WERI-Rb-1 (cell line): ENCODE measurements around the gene CD247.

Source experiments
- DNase-seq: peaks from one replicate; pipeline ENCODE4 v3.0.0-alpha.2; 2020
- H3K27ac ChIP-seq: fragments of 250-450 bp; sonication (Bioruptor Pico); 2 replicates; pipeline ENCODE4 v1.5.1; 2020; ENCODE audit warnings: mild to moderate bottlenecking, moderate library complexity
- H3K27me3 ChIP-seq: fragments of 250-450 bp; sonication (Bioruptor Pico); 2 replicates; pipeline ENCODE4 v1.5.1; 2021; ENCODE audit warnings: mild to moderate bottlenecking, low read depth, moderate library complexity; ENCODE audit not compliant: insufficient read depth, severe bottlenecking
- H3K36me3 ChIP-seq: fragments of 250-450 bp; sonication (Bioruptor Pico); 2 replicates; pipeline ENCODE4 v1.5.1; 2020; ENCODE audit warnings: mild to moderate bottlenecking, moderate library complexity
- H3K4me3 ChIP-seq: 2 replicates; pipeline ENCODE4 v1.5.1; 2011; ENCODE audit warnings: low read depth, mild to moderate bottlenecking, control low read depth, low read length
- H3K9me3 ChIP-seq: fragments of 250-450 bp; sonication (Bioruptor Pico); 2 replicates; pipeline ENCODE4 v1.5.1; 2021; ENCODE audit warnings: mild to moderate bottlenecking, moderate library complexity; ENCODE audit not compliant: severe bottlenecking
- TF ChIP-seq, protein P1 (sequence below): IDR thresholded peaks from 2 replicates; pipeline ENCODE4 v1.5.1; 2011; ENCODE audit warnings: low read depth, mild to moderate bottlenecking, control low read depth, inconsistent platforms, low read length

The CD247 gene

GRCh38 chr1:167533851-167534300, 15.5 kb upstream of the CD247 start:
- Histone ChIP-seq H3K36me3 (no peaks in the 10 kb centered on the region), H3K27me3 (no peaks in the 10 kb centered on the region), H3K4me3 (no peak overlapping the region), H3K9me3 (no peaks in the 10 kb centered on the region), H3K27ac (peak overlapping the region; percentile 23; the same call in 1 of the 2 replicates)
- TF ChIP-seq, protein P1, sequence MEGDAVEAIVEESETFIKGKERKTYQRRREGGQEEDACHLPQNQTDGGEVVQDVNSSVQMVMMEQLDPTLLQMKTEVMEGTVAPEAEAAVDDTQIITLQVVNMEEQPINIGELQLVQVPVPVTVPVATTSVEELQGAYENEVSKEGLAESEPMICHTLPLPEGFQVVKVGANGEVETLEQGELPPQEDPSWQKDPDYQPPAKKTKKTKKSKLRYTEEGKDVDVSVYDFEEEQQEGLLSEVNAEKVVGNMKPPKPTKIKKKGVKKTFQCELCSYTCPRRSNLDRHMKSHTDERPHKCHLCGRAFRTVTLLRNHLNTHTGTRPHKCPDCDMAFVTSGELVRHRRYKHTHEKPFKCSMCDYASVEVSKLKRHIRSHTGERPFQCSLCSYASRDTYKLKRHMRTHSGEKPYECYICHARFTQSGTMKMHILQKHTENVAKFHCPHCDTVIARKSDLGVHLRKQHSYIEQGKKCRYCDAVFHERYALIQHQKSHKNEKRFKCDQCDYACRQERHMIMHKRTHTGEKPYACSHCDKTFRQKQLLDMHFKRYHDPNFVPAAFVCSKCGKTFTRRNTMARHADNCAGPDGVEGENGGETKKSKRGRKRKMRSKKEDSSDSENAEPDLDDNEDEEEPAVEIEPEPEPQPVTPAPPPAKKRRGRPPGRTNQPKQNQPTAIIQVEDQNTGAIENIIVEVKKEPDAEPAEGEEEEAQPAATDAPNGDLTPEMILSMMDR, result peak; percentile 70
- peak; percentile 56 for DNase-seq

DNA sequence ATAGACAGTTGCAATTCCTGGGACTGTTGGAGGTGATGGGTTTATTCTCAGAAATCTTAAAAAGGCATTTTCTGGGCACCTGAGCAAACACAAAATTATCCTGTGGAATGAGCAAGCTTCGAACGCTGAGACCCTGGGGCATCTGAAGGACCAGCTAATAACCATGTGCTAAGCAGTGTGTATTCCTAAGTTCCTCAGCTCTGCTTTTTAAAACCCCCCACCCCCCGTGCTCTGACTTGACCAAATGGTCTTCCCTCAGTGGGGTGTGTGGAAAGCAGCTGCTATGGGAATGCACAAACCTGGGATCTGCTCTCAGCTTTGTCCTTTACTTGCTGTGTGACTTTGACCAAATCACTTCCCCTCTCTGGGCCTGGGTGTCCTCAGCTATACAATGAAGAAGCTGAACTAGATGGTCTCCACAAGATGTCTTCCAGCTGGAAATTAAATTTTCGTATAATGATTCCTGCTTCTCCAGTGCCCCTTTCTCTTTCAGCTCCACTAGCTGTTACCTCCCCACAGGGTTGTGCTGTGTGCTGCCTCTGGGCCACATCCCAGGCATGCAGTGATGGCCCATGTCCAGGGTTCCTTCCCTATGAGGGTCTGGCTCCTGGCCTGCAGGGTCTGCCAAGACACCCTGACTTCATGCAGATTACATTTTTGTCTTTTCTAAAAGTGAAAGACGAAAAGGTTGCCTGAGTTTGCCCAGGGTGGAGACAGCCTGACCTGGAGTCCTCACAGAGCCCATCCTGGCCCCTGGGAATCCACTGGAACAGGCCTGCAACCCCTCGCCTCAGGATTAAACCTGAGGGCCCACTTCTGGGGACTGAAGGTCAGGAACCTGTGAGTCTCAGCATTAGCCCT, 14.9 kb upstream of the CD247 start:
- H3K4me3 ChIP-seq, result no peak overlapping the region
- no peak for DNase-seq
- H3K9me3 ChIP-seq, result no peaks in the 10 kb centered on the region
- peak overlapping the region; percentile 23 for H3K27ac ChIP-seq
- no peaks in the 10 kb centered on the region for H3K36me3 ChIP-seq
- H3K27me3 ChIP-seq, result no peaks in the 10 kb centered on the region
- TF ChIP-seq, protein P1, result no peak

DNA sequence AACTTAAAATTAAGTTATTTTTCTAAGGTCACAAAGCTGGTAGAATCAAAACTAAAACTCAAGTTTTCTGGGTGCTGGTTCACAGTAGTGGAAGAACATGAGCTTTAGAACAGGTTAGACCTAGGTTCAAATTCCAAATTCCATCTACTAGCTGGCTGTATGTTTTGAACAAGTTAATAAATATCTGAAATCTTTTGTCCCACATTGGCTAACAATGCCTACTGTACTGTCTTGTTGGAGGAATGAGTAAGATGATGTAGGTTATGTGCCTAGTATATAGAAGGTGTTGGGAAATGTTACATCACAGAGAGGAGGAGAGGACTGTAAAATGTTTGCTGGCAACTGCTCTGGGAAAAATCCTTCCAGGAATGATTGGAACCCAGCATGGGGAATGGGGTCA, 14.0 kb upstream of the CD247 start:
- no peak for DNase-seq
- no peaks in the 10 kb centered on the region for H3K27me3 ChIP-seq
- H3K36me3 ChIP-seq, result no peaks in the 10 kb centered on the region
- H3K4me3 ChIP-seq, result no peak overlapping the region
- H3K27ac ChIP-seq, result no peak overlapping the region
- TF ChIP-seq, protein P1, result no peak
- H3K9me3 ChIP-seq, result no peaks in the 10 kb centered on the region

DNA sequence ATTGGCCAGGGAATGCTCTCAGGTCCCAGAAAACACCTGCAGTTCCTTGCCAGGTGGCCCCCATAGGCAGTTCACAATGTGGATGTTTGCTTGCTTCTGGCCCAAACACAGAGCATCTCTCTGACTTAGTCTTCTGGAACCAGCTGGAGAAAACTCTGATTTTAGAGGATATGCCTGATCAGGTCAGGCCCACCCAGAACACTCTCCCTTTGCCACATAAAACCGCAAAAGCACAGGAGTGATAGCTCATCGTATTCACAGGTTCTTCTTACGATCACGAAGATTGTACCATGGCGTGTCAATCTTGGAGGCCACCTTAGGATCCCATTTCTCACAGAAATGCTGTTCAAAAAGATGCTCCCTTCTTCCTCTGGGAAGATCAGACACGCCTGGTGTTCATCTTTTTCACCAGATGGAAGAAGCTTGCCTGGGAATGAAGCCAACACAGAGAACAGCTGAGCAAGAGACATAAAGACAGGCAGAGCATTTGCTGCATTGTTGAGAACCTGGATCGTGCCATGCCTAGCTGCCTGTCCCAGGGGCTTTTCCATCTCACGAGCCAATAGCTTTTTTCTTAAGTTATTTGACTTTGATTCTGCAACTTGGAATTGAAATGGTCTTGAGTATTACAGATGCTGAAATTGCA, 11.6 kb upstream of the CD247 start:
- no peaks in the 10 kb centered on the region for H3K9me3 ChIP-seq
- no peaks in the 10 kb centered on the region for H3K27me3 ChIP-seq
- no peaks in the 10 kb centered on the region for H3K36me3 ChIP-seq
- no peak overlapping the region for H3K27ac ChIP-seq
- no peak overlapping the region for H3K4me3 ChIP-seq
- TF ChIP-seq, protein P1, result no peak
- no peak for DNase-seq

DNA sequence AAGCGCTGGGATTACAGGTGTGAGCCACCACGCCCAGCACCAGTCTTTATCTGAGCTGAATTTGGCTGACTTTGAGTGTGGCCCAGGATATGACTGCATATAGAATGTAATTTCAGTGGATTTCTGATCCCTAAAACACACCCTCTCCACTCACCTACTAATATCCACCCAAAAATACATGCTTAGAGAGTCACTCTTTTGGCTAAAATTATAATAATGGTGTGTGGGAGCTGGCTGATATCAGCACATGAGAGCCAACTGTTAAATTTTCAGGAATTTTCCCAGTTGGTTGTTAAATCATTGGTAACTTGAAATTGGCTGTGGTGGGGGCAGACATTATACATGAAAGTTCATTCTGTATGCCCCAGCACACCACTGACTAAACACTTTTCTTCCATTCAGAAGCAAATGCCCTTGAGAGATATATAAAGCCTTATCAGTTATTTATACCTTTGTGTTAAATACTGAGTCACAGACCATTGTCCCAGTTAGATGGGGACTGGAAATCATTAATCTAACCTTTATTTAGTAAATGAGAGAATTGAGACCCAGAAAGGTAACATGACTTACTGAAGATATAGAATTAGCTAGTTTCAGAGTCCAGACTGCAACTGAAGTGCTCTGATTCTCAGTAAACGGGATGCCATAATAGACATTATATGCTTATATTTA, 9.9 kb upstream of the CD247 start:
- TF ChIP-seq, protein P1, result no peak
- H3K9me3 ChIP-seq, result no peaks in the 10 kb centered on the region
- no peaks in the 10 kb centered on the region for H3K27me3 ChIP-seq
- H3K36me3 ChIP-seq, result no peaks in the 10 kb centered on the region
- no peak overlapping the region for H3K4me3 ChIP-seq
- no peak for DNase-seq
- H3K27ac ChIP-seq, result no peak overlapping the region
